ENCODE data around the gene ATAD1.

GRCh38 chr10:87794285-87794684 lies 23.7 kb downstream of the ATAD1 start:
- no peak for TF ChIP-seq TAF1 (IDR thresholded peaks at IDR 0.05; ENCODE audit: borderline replicate concordance, low read depth, low read length)
- no peak for TF ChIP-seq POLR2A (IDR thresholded peaks at IDR 0.05; ENCODE audit: low read depth, low read length)

All from GM12892 (cell line).